Embryonic facial prominence (tissue), 1 donor: ENCODE results near the gene GRXCR1.

Source experiments
- DNase-seq: peaks from one replicate; pipeline ENCODE4 v3.0.0-alpha.2; 2016; ENCODE audit errors: extremely low spot score

The GRXCR1 gene

DNA sequence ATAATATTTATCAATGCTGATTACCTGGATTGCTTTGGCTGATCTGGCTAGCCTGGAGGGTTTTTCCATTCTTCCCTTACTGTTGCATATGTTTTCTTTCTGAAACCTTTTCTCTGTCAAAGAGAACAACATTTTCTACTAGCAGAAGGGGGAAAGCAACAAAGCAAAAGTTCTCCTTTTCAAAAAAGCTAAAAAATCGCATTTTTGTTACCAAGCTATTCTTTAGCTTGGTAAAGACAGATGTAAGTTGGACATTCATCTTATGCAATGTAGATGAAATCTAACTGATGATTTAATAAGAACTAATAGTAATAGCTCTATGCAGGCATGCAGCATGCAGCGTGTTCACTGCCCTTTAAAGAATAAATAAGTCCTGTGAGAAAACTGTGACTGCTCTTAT is at the start of gene GRXCR1:
Gene GRXCR1 (plus strand): TSS at position 301 of the 400 bp plus-strand sequence. CDS start 554 bp downstream, outside the sequence.
- DNase-seq: no peak

DNA sequence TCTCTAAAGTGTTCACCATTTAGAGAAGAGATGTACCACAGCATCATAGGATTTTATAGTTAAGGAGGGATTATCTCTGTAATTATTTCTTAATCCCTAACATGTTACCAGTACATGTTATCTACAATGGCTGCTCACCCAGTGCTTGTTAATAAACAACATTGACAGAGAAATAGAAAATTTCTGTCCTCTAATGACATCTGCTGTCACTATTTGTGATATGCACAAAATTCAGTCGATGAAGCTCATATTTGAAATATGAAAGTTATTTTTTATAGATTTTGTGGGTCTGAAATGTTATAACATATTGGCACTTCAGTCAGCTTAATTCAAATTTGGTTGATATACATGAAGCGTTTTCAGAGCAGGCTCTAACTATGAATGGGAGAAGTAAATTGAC is 48.8 kb upstream of the GRXCR1 start:
- no peak for DNase-seq

GRCh38 chr4:42844422-42845070 is 48.0 kb upstream of the GRXCR1 start:
- no peak for DNase-seq

- no peak for DNase-seq
Observed at GRCh38 chr4:42845586-42845985, 46.9 kb upstream of the GRXCR1 start.

DNA sequence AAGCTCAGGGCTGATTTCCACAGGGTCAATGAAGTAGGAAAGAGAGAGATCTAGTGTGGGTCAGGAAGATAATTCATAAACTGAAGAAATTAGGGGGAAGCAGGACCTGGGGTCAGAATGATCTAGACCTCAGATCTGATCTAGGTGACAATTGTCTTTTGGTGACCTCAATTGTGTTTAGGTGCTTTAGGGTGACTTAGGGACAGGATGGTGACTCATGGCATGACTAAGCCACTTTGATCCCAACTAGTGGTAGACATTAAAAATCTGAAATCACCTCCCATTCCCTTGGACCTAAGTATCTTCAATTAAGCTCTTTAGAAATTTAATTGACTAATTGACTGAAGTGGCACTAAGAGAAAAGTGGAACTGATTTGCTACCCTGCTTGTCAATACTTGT is 36.7 kb upstream of the GRXCR1 start:
- DNase-seq: no peak

- DNase-seq: peak; percentile 55
Observed at GRCh38 chr4:42865572-42866189, 26.8 kb upstream of the GRXCR1 start.

GRCh38 chr4:42871261-42871660 is 21.3 kb upstream of the GRXCR1 start:
- DNase-seq: no peak

DNA sequence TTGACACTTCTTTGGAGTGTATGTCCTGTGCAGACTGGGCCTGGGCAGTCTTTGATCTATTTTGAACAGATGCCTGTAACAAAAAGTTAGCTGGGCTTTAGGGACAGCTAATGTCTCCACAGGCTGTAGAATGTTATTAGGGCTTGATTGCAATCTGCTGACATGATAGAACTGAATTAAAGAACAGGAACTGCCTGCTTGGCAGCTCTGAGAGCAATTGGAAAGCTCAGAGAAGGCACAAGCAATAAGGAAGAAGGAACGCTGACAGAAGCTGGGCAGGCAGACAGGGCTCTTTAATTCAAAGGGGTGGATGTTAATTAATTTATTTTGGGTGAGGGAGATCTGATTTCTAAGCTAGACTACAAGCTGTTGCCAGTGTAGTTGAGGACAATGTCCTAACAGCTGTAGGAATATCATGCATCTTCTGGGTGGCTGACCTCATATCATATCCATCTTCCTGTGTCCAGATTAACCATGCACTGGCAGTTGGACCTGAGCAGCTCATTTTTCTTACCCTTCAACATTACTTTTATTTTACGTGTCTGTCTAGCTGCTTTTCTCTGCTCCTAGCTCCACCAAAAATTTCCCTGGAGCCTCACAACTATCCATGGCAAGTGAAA is 20.7 kb upstream of the GRXCR1 start:
- DNase-seq: no peak

GRCh38 chr4:42878863-42879262 is 13.7 kb upstream of the GRXCR1 start:
- no peak for DNase-seq

DNA sequence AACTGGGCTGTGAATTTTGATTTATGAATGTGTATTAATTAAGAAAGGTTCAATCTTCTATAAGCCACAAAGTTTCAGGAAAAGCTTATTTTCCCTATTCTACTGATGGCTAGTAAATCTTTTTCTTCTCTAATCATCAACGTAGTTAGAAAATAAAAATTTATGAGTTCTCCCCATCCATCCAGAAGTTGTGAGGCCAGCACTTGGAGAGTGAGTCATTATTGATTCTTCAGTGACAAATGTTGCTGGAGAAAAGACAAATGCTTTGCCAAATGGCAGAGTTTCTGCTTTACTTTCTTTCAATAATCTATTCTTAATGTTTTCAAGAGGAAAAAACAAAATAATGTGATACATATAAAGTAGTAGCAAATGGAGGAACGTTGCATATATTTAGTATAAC is 11.3 kb upstream of the GRXCR1 start:
- DNase-seq: no peak

DNA sequence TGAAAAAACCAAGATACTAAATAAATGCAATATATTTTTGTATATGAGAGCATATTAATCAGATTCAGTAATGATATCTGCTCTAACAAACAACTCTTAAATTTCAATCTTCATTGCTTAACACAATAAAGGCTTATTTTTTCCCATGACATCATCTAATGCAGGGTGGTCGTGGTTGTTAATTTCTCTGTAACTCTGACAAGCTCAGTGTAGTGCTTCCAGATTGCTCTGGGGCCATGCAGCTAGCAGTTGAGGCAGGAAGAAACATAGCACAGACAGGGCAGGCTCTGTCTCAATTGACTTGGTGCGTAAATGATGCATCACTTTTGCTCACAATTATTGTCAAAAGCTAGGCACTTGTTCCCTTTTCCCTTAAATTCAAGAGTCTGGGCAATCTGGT is 869 bp upstream of the GRXCR1 start:
- no peak for DNase-seq

- DNase-seq: no peak
Observed at GRCh38 chr4:42895452-42895851, 2.9 kb downstream of the GRXCR1 start.

DNA sequence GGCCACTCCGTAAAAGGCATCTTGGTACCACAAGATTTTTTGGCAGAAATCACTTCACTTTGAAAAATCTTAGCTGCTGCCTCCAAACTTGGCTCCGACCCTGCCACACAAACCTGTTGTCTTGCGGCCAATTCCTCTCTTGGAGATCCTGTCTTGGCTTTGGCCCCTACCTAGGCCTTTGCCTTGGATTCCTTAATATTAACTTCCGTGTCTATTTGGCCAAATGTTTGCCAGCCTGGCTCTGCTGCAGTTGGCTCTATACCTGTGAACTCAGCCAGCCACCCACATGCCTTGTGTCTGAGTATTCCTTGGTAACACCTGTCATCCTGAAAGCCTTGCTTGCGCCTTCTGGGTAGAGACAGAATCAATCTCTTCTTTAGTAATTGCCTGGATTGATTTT is 12.5 kb downstream of the GRXCR1 start:
- no peak for DNase-seq

- no peak for DNase-seq
Observed at GRCh38 chr4:42905591-42905990, 13.1 kb downstream of the GRXCR1 start.

- DNase-seq: no peak
Observed at GRCh38 chr4:42906341-42906740, 13.8 kb downstream of the GRXCR1 start.

GRCh38 chr4:42906891-42907759 is 14.6 kb downstream of the GRXCR1 start:
- DNase-seq: no peak

DNA sequence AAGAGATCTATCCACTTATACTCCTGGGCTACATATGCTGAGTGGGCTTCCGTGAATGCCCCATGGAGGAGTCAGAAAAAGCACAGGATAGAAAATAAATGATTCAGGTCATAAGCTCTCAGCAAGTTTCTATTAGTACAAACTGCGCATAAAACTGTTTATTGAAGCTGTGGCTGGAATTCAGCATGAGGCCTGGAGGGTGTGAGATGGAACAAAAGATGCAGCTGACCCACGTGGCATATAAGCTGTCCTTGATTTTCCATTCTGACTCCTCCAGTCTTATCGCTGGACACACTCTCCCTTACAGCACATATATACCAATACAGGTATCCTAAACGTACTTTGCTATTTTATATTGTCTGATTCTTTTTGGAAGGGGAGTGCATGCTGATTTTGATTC is 17.9 kb downstream of the GRXCR1 start:
- peak; percentile 15 for DNase-seq

- no peak for DNase-seq
Observed at GRCh38 chr4:42914937-42915336, 22.4 kb downstream of the GRXCR1 start.

DNA sequence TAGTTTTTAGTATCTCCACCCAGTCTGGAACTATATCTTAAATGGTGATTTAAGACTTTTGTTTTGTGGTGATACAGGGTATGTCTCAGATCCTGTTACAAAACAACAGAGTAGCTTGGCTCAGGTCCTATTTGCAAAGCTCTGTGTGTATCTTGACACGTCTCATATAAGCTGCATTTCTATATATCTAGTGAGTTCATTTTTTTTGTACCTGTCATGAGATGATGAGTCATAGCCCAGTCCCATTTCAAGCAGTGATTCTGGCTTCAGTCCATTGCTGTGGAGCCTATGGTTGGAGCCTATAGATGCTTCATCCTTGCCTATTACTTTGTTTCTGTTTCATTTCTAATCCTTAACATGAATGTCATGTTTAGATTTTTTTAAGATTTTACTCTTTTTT is 23.0 kb downstream of the GRXCR1 start:
- no peak for DNase-seq

GRCh38 chr4:42917296-42917695 is 24.8 kb downstream of the GRXCR1 start:
- no peak for DNase-seq

DNA sequence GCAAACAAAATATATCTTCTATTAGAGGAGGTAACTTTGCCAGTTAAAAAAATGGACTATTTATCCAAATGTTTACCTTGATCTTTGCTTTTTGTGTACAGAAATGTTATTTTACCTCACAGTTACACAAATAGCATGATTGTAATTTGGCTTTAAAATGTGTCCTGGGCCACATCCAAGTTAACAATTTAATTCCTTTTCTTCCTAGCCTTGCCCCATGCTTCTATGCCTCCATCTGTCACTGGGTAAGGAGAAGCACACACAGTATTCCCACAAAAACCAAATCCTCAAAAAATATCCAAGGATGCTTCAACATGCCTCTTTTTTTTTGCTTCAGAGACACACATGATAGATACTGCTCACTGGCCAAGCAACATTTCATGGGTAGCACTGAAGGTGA is 30.9 kb downstream of the GRXCR1 start:
- no peak for DNase-seq

- no peak for DNase-seq
Observed at GRCh38 chr4:42925921-42926320, 33.4 kb downstream of the GRXCR1 start.
